Fibroblast of pulmonary artery (primary cell): ENCODE measurements around the gene HAPLN1.
A peak's percentile ranks its signal among the peaks of the same experiment; 100 is the strongest.

ENCODE experiments used
- DNase-seq: peaks from one replicate; pipeline ENCODE4 v3.0.0-alpha.2; 2010; ENCODE audit warnings: low read depth
- H3K4me3 ChIP-seq: replicated peaks from 2 replicates; pipeline ENCODE4 v1.5.1; 2011; ENCODE audit warnings: low read depth, mild to moderate bottlenecking, control low read depth, low read length, moderate library complexity
- TF ChIP-seq, protein P1 (sequence below): IDR thresholded peaks from 2 replicates; pipeline ENCODE4 v1.5.1; 2011; ENCODE audit warnings: mild to moderate bottlenecking, control low read depth, low read length, inconsistent platforms; ENCODE audit errors: missing control alignments

The HAPLN1 gene

GRCh38 chr5:83729362-83729761, 8.7 kb upstream of the HAPLN1 start:
- no peak for DNase-seq
- TF ChIP-seq, protein P1, sequence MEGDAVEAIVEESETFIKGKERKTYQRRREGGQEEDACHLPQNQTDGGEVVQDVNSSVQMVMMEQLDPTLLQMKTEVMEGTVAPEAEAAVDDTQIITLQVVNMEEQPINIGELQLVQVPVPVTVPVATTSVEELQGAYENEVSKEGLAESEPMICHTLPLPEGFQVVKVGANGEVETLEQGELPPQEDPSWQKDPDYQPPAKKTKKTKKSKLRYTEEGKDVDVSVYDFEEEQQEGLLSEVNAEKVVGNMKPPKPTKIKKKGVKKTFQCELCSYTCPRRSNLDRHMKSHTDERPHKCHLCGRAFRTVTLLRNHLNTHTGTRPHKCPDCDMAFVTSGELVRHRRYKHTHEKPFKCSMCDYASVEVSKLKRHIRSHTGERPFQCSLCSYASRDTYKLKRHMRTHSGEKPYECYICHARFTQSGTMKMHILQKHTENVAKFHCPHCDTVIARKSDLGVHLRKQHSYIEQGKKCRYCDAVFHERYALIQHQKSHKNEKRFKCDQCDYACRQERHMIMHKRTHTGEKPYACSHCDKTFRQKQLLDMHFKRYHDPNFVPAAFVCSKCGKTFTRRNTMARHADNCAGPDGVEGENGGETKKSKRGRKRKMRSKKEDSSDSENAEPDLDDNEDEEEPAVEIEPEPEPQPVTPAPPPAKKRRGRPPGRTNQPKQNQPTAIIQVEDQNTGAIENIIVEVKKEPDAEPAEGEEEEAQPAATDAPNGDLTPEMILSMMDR = no peak
- no peak overlapping the region for H3K4me3 ChIP-seq

GRCh38 chr5:83726912-83727311, 6.3 kb upstream of the HAPLN1 start:
- TF ChIP-seq, protein P1 = no peak
- DNase-seq = no peak
- no peak overlapping the region for H3K4me3 ChIP-seq

DNA sequence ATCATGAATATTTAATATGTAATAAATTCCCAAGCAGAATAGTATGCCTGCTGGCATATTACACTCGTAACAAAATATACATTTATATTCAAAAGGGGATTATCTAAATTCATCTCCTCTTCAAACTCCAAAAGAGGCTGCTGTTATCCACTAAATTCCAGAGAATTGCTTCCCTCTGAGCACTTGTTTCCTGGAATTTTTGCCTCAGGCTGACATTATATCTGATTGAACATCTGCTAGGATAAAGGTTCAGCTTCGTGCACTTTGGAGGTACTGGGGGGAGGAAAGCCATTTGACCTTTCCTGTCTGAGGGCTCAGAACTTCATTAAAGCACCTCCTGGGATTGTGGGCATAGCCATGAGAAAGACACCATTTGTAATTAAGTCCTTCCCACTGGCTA, 4.3 kb upstream of the HAPLN1 start:
- DNase-seq = no peak
- TF ChIP-seq, protein P1 = no peak
- no peak overlapping the region for H3K4me3 ChIP-seq

GRCh38 chr5:83724001-83724400, 3.3 kb upstream of the HAPLN1 start:
- H3K4me3 ChIP-seq = no peak overlapping the region
- TF ChIP-seq, protein P1 = no peak
- DNase-seq = no peak

DNA sequence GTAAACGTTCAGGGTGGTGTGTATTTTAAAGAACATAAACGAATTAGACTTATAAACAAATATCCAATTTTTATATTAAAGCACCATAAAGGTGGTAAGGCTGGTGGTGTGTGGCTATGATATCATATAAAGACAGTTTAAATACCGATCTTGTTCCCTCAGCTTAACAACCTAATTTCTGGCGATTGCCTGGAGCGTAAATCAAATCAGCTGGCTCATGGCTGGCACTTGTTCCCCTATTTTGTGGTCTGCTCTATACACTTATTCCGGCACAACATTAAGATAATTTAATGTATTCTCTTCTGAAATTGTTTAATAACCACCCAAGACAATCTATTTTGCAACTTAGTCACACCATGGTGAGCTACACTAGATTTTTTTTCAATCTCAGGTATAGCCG, 2.4 kb upstream of the HAPLN1 start:
- no peak overlapping the region for H3K4me3 ChIP-seq
- DNase-seq = no peak
- TF ChIP-seq, protein P1 = no peak

DNA sequence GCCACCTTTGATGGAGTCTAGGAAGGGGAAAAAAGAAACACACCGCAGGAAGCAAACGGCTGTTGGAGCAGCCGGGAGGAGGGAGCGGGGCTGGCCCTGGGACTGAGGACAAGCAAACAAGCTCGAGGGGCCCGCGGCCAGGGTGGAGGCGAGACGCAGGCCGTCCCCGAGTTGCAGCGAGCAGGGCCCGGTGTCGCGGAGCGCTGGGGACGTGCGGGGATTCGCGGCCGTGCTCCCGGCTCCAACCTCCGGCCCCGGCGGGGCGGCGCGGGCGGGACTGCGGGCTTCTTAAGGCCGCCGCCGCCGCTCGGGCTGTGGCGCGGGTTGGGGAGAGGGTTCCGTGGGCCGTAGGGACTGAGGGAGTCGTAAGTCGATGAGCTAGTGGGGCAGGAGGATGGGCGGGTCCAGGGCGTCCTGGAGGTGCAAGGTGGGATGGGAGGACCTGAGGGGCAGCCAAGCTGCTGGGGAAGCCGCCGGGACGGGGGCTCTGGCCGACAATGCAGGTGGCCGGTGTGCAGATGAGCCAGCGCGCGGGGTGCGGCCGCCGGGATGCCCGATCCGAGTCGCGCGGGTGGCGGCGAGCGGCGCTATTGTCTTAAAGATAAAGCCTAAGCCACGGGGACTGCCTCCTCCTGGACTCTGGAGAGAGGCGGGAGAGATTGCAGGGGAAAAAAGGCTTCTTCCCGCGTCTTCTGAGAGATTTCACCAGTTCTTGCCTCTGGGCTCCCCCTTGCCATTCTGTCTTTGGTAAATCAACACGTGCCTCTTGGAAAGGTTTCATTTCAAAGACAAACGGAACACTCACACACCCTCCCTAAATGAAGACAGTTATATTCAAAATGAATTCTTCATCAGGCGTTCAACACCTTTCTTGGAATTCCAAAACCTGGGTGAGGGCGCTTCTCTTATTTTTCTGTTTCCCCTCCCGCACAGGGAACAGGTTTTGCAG, 1.6 kb upstream of the HAPLN1 start:
- peak overlapping the region; percentile 57 for H3K4me3 ChIP-seq
- peak; percentile 70 for DNase-seq
- TF ChIP-seq, protein P1 = peak; percentile 36
